ENCODE results near the gene FANCG.

FANCG gene

DNA sequence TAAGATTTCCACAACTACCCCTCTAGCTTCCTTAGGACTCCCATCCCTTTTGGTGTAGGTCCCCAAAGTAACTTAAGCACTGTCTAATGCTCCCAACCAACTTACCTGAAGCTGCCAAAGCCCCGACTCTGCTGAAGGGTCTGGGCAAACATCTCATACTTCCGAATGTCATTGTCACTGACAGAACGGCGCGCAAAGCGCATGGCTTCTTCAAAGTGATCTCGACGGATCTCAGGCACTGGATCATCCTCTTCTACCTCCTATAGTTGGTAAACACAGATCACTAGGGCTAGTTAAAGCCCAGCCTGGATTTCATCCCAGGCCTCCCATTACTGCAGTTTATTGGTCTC is 22.5 kb downstream of the FANCG start:
- DNase-seq, result no peak

GRCh38 chr9:35056571-35057270 is 23.0 kb downstream of the FANCG start:
- DNase-seq, result no peak

DNA sequence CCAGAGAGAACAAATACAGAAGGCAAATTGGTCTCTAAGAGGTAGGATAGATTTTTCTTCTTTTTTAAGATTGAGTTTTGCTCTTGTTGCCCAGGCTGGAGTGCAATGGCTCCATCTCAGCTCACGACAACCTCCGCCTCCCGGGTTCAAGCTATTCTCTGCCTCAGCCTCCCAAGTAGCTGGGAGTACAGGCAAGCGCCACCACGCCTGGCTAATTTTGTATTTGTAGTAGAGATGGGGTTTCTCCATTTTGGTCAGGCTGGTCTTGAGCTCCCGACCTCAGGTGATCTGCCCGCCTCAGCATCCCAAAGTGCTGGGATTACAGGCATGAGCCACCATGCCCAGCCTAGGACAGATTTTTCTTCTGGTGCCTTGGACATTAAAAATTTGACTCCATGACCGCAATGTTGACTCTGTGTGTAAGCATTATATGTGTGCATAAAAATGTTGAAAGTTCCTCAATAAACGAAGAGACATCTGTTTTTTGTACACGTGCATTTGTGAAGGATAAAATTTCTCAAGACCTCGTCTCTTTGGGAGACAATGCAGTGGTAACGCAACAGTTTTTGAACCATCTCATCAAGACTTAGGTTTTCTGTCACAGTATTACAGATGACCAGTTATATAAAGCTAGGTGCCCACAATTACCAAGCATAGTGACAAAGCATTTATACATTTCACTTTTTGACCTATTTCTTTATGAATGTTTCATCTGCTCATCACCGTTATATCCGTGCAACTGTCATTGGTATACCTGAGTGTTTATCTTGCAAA is 24.7 kb downstream of the FANCG start:
- no peak for DNase-seq

GRCh38 chr9:35054185-35054835 is 25.4 kb downstream of the FANCG start:
- no peak for DNase-seq

DNA sequence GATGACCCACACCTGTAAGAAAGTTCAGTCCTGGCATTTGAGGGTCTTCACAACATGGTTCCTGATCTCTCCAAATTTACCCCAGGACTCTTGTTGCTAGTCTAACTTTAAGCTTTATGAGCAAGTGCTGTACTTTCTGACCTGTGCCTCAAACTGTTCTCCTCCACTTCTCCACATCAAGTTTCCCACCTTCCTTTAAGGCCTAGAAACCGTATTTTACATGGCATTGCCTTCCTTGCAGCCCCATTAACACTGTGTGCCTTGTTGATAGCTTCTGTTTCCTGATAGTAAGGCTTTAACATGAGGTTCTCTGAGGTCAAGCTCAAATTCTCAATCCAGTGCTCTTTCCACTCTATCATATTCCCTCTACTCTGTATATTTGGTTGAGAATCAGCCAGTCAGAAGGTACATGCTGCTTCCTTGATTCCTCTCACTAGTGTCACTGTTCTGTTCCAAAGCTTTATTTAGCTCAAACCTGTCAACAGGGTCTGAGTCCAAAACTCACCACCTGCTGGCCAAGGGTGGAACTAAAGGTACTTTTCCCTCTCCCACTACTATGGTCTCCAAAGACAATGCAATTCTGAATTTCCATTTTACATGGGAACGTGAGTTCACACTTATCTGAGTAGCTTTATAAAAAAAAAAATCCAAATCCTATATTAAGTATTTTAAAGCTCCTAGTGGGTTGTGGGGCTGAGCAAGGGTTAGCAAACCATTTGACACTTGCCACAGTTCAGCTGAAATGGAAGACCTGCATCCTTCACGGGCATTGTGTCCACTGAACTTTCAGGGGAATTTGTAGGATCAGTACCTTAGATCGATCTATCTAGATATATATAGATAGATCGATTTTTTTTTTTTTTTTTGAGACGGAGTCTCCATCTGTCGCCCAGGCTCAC is 28.4 kb downstream of the FANCG start:
- DNase-seq, result no peak

DNA sequence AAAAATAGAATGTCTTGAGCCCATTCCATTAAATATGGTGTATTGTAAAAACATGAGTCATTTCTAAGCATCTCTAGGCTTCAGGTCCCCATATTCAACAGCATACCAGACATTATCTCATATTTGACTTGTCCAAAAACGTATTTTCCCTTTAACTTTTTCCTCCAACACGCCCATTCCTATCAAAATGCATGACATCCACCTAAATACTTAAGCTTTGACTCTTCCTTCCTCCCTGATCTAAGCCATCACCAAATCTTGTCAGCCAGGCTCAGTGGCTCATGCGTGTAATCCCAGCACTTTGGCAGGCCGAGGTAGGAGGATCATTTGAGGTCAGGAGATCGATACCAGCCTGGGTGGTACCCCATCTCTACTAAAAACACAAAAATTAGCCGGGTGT is 31.2 kb downstream of the FANCG start:
- no peak for DNase-seq

- DNase-seq, result no peak
These were observed 35.7 kb downstream of the FANCG start for GRCh38 chr9:35044071-35044470.

DNA sequence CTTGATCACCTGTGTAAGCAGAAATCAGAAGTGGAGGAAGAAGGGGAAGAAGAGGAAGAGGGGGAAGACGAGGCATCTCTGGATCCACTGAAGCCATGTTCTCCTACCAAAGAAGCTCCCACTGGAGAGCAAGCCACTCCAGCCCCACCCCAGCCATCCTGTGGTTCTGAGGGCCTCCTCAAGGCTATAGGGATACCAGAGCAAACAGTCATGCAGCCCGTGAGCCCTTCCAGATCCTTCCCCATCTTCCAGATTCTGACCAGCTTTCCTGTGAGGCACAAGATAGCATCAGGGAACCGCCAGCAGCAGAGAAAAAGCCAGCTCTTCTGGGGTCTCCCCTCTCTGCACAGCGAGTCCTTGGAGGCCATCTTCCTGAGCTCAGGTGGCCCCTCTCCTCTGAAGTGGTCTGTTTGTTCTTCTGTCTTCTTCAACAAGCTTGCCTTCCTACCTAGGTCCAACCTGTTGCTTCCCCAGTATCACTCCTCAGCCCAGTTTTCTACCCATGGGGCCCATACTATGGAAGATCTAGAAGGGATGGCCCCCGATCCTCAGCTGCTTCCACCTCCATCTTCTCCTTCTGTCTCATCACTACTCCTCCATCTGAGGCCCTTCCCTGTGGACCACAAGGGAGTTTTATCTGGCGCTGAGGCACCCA is 36.7 kb downstream of the FANCG start:
- no peak for DNase-seq

DNA sequence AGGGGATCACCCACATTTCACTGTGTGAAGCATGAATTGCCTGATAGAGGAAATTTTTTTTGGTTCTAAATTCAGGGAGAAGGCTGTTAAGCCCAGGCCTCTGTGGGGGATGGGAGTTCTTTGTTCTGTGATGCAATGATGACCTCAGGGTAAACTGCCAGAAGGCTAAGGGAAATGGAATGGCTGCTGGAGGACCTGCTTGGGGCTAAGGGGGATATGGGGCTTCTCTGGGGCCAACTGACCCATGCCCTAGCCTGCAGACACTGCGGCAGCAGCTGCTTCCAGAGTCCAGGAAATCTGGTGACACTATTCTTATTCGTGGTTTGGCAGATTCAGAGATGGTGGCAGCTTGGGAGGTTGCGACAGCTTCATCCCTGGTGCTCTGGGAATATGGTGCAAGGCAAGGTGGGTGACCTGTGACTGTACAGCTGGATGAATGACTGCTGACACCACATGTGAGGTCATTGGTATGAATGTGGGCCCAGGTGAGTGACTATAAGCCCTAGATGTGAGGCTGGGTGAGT is 37.6 kb downstream of the FANCG start:
- DNase-seq, result no peak

- no peak for DNase-seq
These were observed 43.7 kb downstream of the FANCG start for GRCh38 chr9:35035851-35036701.

DNA sequence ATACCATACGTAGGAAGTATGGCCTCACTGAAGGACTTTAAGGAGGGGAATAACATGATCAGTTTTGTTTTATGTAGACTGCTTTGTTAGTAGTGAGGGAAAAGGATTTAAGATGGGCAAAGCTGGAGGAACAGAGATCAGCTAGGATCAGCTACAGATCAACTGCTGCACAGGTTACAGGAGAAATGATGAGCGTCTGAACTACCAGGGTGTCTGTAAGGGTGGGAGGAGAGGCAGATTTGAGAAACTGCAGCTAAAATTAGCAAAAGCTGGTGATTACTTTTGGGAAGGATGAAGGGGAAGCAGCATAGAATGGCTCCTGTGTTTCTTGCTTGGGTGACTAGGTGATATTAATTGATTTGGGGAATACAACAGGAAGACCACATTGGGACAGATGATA is 46.6 kb downstream of the FANCG start:
- DNase-seq, result no peak

- DNase-seq, result no peak
These were observed 49.9 kb downstream of the FANCG start for GRCh38 chr9:35029852-35030251.

DNA sequence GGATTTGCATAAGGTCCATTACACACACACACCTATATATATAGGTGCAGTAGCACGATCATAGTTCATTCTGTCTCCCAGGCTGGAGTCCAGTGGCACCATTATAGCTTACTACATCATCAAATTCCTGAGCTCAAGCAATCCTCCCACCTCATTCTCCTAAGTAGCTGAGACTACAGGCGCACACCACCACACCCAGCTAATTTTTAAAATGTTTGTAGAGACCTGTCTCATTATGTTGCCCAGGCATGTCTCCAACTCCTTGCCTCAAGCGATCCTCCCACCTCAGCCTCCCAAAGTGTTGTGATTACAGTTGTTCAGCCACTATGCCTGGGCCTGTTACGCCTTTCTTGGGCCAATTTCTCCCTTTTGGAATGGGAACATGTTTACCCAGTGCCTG is 50.5 kb downstream of the FANCG start:
- no peak for DNase-seq

DNA sequence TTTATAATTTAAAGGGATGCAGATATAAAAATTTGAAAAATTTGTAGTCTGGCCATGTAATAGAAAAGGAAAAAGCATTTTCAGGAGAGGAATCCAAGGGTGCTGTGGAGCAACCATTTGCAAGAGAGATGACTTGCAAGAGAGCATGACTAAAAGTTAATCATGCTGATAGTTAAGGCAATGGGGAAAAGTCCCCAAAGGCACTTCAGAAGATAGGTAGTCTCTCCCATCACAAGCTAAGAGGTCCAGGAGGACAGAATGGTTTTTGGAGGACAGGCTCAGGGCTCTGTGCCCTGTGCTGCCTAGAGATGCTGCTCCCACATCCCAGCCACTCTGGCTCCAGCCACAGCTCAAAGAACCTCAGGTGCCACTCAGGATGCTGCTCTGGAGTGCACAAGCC is 51.4 kb downstream of the FANCG start:
- no peak for DNase-seq

DNA sequence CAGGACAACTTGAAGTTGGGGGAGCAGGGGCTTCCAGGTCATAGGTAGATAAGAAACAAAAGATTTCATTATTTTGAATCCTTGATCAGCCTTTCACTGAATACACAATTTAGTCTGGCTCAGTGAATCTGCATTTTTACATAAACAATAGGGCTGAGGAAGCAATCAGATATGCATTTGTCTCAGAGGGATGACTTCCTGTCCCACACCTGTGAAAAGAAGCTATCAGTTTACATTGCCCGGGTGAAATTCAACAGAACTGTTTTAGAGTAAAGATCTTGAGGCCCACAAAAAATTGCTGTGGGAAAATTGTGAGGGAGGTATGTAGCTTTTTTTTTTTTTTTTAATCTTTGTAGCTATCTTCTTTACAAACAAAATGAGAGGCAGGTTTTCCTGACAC is 51.9 kb downstream of the FANCG start:
- DNase-seq, result no peak

- DNase-seq, result no peak
These were observed 52.4 kb downstream of the FANCG start for GRCh38 chr9:35027374-35027773.

DNA sequence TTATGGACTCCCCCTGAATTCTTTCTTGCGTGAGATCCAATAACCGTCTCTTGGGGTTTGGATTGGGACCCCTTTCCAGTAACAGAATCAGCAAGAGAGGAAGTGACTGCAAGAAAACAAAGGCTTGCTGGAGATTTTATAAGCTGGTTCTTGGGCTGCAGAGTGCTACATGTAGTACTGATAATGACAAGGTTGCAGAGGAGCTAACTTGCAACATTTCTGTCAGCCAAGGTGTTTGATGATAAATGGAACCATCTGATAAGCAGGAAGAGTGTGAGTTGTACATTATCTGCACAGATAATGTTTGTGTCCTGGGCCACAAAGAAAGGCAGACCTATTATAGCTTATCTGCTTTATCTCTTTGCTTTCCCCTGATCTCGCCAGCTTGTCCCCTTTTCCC is 53.1 kb downstream of the FANCG start:
- DNase-seq, result no peak

Measured in NCI-H2081 treated with DMSO at 0.1 percent for 48 hours (cell line).